ENCODE measurements around the gene MEN1.

Gene MEN1

GRCh38 chr11:64784813-64785581, 25.4 kb downstream of the MEN1 start:
- ATAC-seq (ENCODE audit: low read depth) = no peak
- TF ChIP-seq CTCF (IDR thresholded peaks at IDR 0.05; ENCODE audit: poor library complexity, severe bottlenecking) = no peak
- H3K27me3 ChIP-seq (ENCODE audit: insufficient read depth, poor library complexity, severe bottlenecking) = no peaks in the 10 kb centered on the region
- no peaks in the 10 kb centered on the region for H3K36me3 ChIP-seq (ENCODE audit: low read depth)
- no peak overlapping the region for H3K4me3 ChIP-seq (ENCODE audit: severe bottlenecking)
- no peak for DNase-seq (ENCODE audit: low spot score)
- H3K27ac ChIP-seq (ENCODE audit: poor library complexity, severe bottlenecking) = no peak overlapping the region
- H3K9me3 ChIP-seq (ENCODE audit: severe bottlenecking) = no peaks in the 10 kb centered on the region
- no peaks in the 10 kb centered on the region for H3K4me1 ChIP-seq (ENCODE audit: insufficient read depth, poor library complexity, severe bottlenecking)

- Histone ChIP-seq H3K27ac (ENCODE audit: poor library complexity, severe bottlenecking) (peak within 1 kb of the TSS; percentile 97), H3K36me3 (ENCODE audit: low read depth) (peaks cover 39% of the 10 kb centered on the region), H3K4me1 (ENCODE audit: insufficient read depth, poor library complexity, severe bottlenecking) (peaks cover 14% of the 10 kb centered on the region), H3K27me3 (ENCODE audit: insufficient read depth, poor library complexity, severe bottlenecking) (no peaks in the 10 kb centered on the region), H3K4me3 (ENCODE audit: severe bottlenecking) (peak within 1 kb of the TSS; percentile 77), H3K9me3 (ENCODE audit: severe bottlenecking) (no peaks in the 10 kb centered on the region)
- peak; percentile 95 for ATAC-seq (ENCODE audit: low read depth)
- DNase-seq (ENCODE audit: low spot score) = peak; percentile 99
- no peak for TF ChIP-seq CTCF (IDR thresholded peaks at IDR 0.05; ENCODE audit: poor library complexity, severe bottlenecking)
Observed at GRCh38 chr11:64778473-64779298, 31.7 kb downstream of the MEN1 start, which contains the start of gene SF1. Gene SF1 (minus strand): TSS chr11:64778542. CDS start chr11:64778392, 150 bp downstream.

GRCh38 chr11:64778223-64778472, 32.2 kb downstream of the MEN1 start:
- Histone ChIP-seq H3K27me3 (ENCODE audit: insufficient read depth, poor library complexity, severe bottlenecking) (no peaks in the 10 kb centered on the region), H3K36me3 (ENCODE audit: low read depth) (peaks cover 44% of the 10 kb centered on the region), H3K4me1 (ENCODE audit: insufficient read depth, poor library complexity, severe bottlenecking) (peaks cover 14% of the 10 kb centered on the region), H3K9me3 (ENCODE audit: severe bottlenecking) (no peaks in the 10 kb centered on the region), H3K27ac (ENCODE audit: poor library complexity, severe bottlenecking) (peak overlapping the region; percentile 97), H3K4me3 (ENCODE audit: severe bottlenecking) (peak overlapping the region; percentile 77)
- DNase-seq (ENCODE audit: low spot score) (no peak), ATAC-seq (ENCODE audit: low read depth) (no peak)
- no peak for TF ChIP-seq CTCF (IDR thresholded peaks at IDR 0.05; ENCODE audit: poor library complexity, severe bottlenecking)

- ATAC-seq (ENCODE audit: low read depth) (0 out of 3 replicates have a peak, but pooled peaks have one; percentile 0), DNase-seq (ENCODE audit: low spot score) (peak; percentile 73)
- Histone ChIP-seq H3K27me3 (ENCODE audit: insufficient read depth, poor library complexity, severe bottlenecking) (no peaks in the 10 kb centered on the region), H3K9me3 (ENCODE audit: severe bottlenecking) (no peaks in the 10 kb centered on the region), H3K4me1 (ENCODE audit: insufficient read depth, poor library complexity, severe bottlenecking) (peaks cover 14% of the 10 kb centered on the region), H3K4me3 (ENCODE audit: severe bottlenecking) (peak overlapping the region; percentile 77), H3K27ac (ENCODE audit: poor library complexity, severe bottlenecking) (peak overlapping the region; percentile 97), H3K36me3 (ENCODE audit: low read depth) (peaks cover 49% of the 10 kb centered on the region)
- no peak for TF ChIP-seq CTCF (IDR thresholded peaks at IDR 0.05; ENCODE audit: poor library complexity, severe bottlenecking)
Observed at GRCh38 chr11:64777449-64778222, 32.7 kb downstream of the MEN1 start.
